Esophagus muscularis mucosa (tissue), 4 donors: Measurements from ENCODE around the gene PEX26. TPM values are rescaled to one million over a fixed set of nuclear protein-coding genes. Genes with fewer than 3 reads are reported as not detected.
A peak's percentile ranks its signal among the peaks of the same experiment; 100 is the strongest.

ENCODE experiments used
- DNase-seq: peaks from one replicate; pipeline ENCODE4 v3.0.0-alpha.2; 2017; ENCODE audit errors: extremely low spot score
- H3K27ac ChIP-seq, 4 donors: fragments of 200-600 bp; sonication (generic); replicated peaks in 1 of 4; 1 replicate in 3 of 4; 2 replicates in 1 of 4; pipeline ENCODE4 v1.5.1; 2016 to 2019; ENCODE audit warnings: mild to moderate bottlenecking in 1 of 4
- H3K27me3 ChIP-seq, 4 donors: fragments of 200-600 bp; sonication (generic); one replicate each; pipeline versions ENCODE4 v1.5.1 to v1.6.0; 2016 to 2019
- H3K36me3 ChIP-seq, 4 donors: fragments of 200-600 bp; sonication (generic); one replicate each; pipeline ENCODE4 v1.5.1; 2016 to 2019
- H3K4me1 ChIP-seq, 4 donors: fragments of 200-600 bp; sonication (generic); one replicate each; pipeline ENCODE4 v1.5.1; 2016 to 2019
- H3K4me3 ChIP-seq, 4 donors: fragments of 200-600 bp; sonication (generic); 1 replicate in 2 of 4; 2 replicates in 2 of 4; pipeline ENCODE4 v1.5.1; 2016 to 2019; ENCODE audit warnings: mild to moderate bottlenecking in 4 of 4, moderate library complexity in 1 of 4
- H3K9me3 ChIP-seq, 4 donors: fragments of 200-600 bp; sonication (generic); 1 replicate in 3 of 4; 2 replicates in 1 of 4; pipeline ENCODE4 v1.5.1; 2016 to 2019
- EP300 ChIP-seq: sonication (generic); formaldehyde crosslinking; IDR thresholded peaks from one replicate; pipeline ENCODE4 v1.6.1; 2017; ENCODE audit warnings: antibody characterized with exemption
- POLR2A ChIP-seq: fragments of 450-650 bp; IDR thresholded peaks from one replicate; pipeline ENCODE4 v1.6.1; 2017; ENCODE audit warnings: antibody characterized with exemption, moderate library complexity, mild to moderate bottlenecking, low read depth
- POLR2AphosphoS5 ChIP-seq, 2 donors: sonication (generic); formaldehyde crosslinking; IDR thresholded peaks; one replicate each; pipeline ENCODE4 v1.6.1; 2017; ENCODE audit warnings: antibody characterized with exemption in 2 of 2
- WGBS: methylation state at CpG from one replicate; pipeline ENCODE4 v1.1.5; 2018; 5-methylcytosine and 5-hydroxymethylcytosine counted together
- intact Hi-C: fragments of 100-400 bp; cut with DNase I; formaldehyde crosslinking; loops from one replicate; pipeline ENCODE4 v1.15.1; 2023
- total RNA-seq, 4 donors: library from RNA; depleted of rRNA; stranded (reverse); fragments of >200 nt; gene quantifications; one replicate each; pipeline versions ENCODE4 v1.1.0 to v1.2.1, GENCODE V29; 2016
- TF ChIP-seq, protein P1 (sequence below), 3 experiments: fragments of 200-600 bp in 2 of 3; fragments of 450-650 bp in 1 of 3; sonication (generic) in 2 of 3; IDR thresholded peaks; one replicate each; pipeline ENCODE4 v1.5.1; 2017 to 2019; ENCODE audit warnings: antibody characterized with exemption in 3 of 3, mild to moderate bottlenecking in 2 of 3, moderate library complexity in 1 of 3

The PEX26 gene
- total RNA-seq, 4 donors from 2014 or later, result 19.7 to 54.2 (median 33.6) TPM

- TF ChIP-seq POLR2A (no peak), POLR2AphosphoS5 (IDR thresholded peaks at IDR 0.05) (peak; percentile 23 to 71)
- H3K36me3 ChIP-seq, result no peaks in the 10 kb centered on the region
- H3K4me1 ChIP-seq, result peaks cover 28 to 44% (median 34%) of the 10 kb centered on the region in 4 donors
- peak within 1 kb of the TSS; percentile 56 to 73 (median 62) for H3K4me3 ChIP-seq
- DNase-seq, result no peak
- peaks cover 0 to 19% (median 0%) of the 10 kb centered on the region in 4 donors for H3K27me3 ChIP-seq
- peak within 1 kb of the TSS; percentile 64 to 71 (median 70) for H3K27ac ChIP-seq
- 6% methylated on average over 4 of the region's 72 CpGs for WGBS
- no peaks in the 10 kb centered on the region for H3K9me3 ChIP-seq
- intact Hi-C loops, result no loop called here
Observed at GRCh38 chr22:18110194-18110953, 32.6 kb downstream of the PEX26 start, which contains the start of gene TUBA8. TSS of gene TUBA8 (plus strand) at chr22:18110809. CDS start at chr22:18110866, 57 bp downstream.

GRCh38 chr22:18110954-18111758 lies 33.4 kb downstream of the PEX26 start:
- no peaks in the 10 kb centered on the region for H3K36me3 ChIP-seq
- intact Hi-C loops, result no loop called here
- WGBS, result 35% methylated on average over 27 of the region's 39 CpGs
- H3K4me3 ChIP-seq, result peak overlapping the region; percentile 56 to 73 (median 62)
- peak overlapping the region; percentile 64 to 71 (median 70) for H3K27ac ChIP-seq
- peaks cover 0 to 19% (median 0%) of the 10 kb centered on the region in 4 donors for H3K27me3 ChIP-seq
- H3K9me3 ChIP-seq, result no peaks in the 10 kb centered on the region
- no peak for TF ChIP-seq POLR2AphosphoS5 (IDR thresholded peaks at IDR 0.05)
- TF ChIP-seq EP300, result no peak
- TF ChIP-seq, protein P1, sequence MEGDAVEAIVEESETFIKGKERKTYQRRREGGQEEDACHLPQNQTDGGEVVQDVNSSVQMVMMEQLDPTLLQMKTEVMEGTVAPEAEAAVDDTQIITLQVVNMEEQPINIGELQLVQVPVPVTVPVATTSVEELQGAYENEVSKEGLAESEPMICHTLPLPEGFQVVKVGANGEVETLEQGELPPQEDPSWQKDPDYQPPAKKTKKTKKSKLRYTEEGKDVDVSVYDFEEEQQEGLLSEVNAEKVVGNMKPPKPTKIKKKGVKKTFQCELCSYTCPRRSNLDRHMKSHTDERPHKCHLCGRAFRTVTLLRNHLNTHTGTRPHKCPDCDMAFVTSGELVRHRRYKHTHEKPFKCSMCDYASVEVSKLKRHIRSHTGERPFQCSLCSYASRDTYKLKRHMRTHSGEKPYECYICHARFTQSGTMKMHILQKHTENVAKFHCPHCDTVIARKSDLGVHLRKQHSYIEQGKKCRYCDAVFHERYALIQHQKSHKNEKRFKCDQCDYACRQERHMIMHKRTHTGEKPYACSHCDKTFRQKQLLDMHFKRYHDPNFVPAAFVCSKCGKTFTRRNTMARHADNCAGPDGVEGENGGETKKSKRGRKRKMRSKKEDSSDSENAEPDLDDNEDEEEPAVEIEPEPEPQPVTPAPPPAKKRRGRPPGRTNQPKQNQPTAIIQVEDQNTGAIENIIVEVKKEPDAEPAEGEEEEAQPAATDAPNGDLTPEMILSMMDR (IDR thresholded peaks at IDR 0.05), result no peak
- no peak for TF ChIP-seq POLR2A
- no peak for DNase-seq
- H3K4me1 ChIP-seq, result peaks cover 30 to 44% (median 34%) of the 10 kb centered on the region in 4 donors

DNA sequence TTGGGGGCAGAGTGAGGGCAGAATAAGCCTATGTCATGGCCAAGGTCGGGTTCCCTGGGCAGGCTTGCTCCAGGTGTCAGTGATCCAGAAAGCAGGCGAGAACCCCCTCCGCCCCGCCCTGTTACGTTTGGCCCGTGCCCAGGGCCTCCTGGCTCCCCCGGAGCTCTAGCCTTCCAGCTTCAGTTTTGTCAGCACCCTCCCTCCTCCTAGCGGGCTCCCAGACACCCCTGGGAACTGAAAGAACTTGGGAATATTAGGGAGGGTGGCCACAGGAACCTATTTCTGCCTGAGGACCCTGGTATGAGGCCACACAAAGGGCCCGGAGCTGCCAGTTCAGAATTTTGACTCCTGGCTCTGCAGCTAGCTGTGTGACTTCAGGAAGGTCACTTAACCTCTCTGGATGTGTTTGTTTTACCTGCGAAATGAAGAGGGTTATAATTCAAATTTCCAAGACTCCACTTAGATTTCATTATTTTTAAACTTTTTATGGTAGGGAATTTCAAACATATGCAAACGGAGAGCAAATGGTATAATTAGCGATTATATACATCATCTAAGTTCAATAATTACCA lies 34.1 kb downstream of the PEX26 start:
- Histone ChIP-seq H3K27ac (peak overlapping the region in 1 of 4 donors; percentile 70), H3K4me3 (peak overlapping the region; percentile 56 to 73 (median 62)), H3K27me3 (peaks cover 0 to 19% (median 0%) of the 10 kb centered on the region in 4 donors), H3K9me3 (no peaks in the 10 kb centered on the region), H3K4me1 (peaks cover 33 to 44% (median 36%) of the 10 kb centered on the region in 4 donors), H3K36me3 (no peaks in the 10 kb centered on the region)
- TF ChIP-seq EP300 (no peak), POLR2A (no peak), POLR2AphosphoS5 (IDR thresholded peaks at IDR 0.05) (no peak)
- TF ChIP-seq, protein P1 (IDR thresholded peaks at IDR 0.05), result no peak
- DNase-seq, result no peak
- 63% methylated on average over 12 of the region's 12 CpGs for WGBS
- intact Hi-C loops, result no loop called here

- 78% methylated on average over 6 of the region's 6 CpGs for WGBS
- TF ChIP-seq EP300 (no peak), POLR2A (no peak), POLR2AphosphoS5 (IDR thresholded peaks at IDR 0.05) (no peak)
- TF ChIP-seq, protein P1 (IDR thresholded peaks at IDR 0.05), result no peak
- peaks cover 0 to 19% (median 0%) of the 10 kb centered on the region in 4 donors for H3K27me3 ChIP-seq
- H3K4me3 ChIP-seq, result no peak overlapping the region
- no peaks in the 10 kb centered on the region for H3K9me3 ChIP-seq
- no peaks in the 10 kb centered on the region for H3K36me3 ChIP-seq
- no peak for DNase-seq
- H3K4me1 ChIP-seq, result peaks cover 33 to 44% (median 36%) of the 10 kb centered on the region in 4 donors
- no peak overlapping the region for H3K27ac ChIP-seq
- intact Hi-C loops, result no loop called here
Observed at GRCh38 chr22:18112440-18112839, 34.6 kb downstream of the PEX26 start.
